Panc1 (cell line): Measurements from ENCODE around the gene CORO2B. TPM values are rescaled to one million over a fixed set of nuclear protein-coding genes. Genes with fewer than 3 reads are reported as not detected.

Experiments used
- ATAC-seq: fragments of 200-7000 bp; cut with Tn5 transposase; 2 replicates; pipeline ENCODE4 v1.9.1; 2020; ENCODE audit warnings: mild to moderate bottlenecking, moderate library complexity
- BruUV-seq: library from RNA; stranded (reverse); fragments of 400-500 nt; replicated peaks from 2 replicates; lab custom pipeline; 2021; lab: Mats Ljungman, UMichigan
- CTCF ChIA-PET: fragments of 300-600 bp; sonication (Branson Sonifier 250); formaldehyde crosslinking; loops from one replicate; lab custom pipeline; 2022; ENCODE audit warnings: antibody characterized with exemption; lab: Charles Lee
- POLR2A ChIA-PET: fragments of 300-600 bp; sonication (Branson Sonifier 250); formaldehyde crosslinking; loops from one replicate; lab custom pipeline; 2022; ENCODE audit warnings: antibody characterized with exemption; lab: Charles Lee
- DNase-seq: peaks from one replicate; pipeline ENCODE4 v3.0.0-alpha.2; 2010; ENCODE audit warnings: low read depth, low spot score
- H3K27ac ChIP-seq: 2 replicates; pipeline ENCODE4 v1.5.1; 2011; ENCODE audit warnings: mild to moderate bottlenecking, low read length, inconsistent platforms
- H3K27me3 ChIP-seq: fragments of 200-500 bp; sonication (Bioruptor generic); 2 replicates; pipeline ENCODE4 v1.6.0; 2014; ENCODE audit warnings: low read length, inconsistent platforms; ENCODE audit not compliant: control insufficient read depth, insufficient read depth
- H3K36me3 ChIP-seq: fragments of 200-500 bp; sonication (Bioruptor generic); 2 replicates; pipeline ENCODE4 v1.5.1; 2014; ENCODE audit warnings: inconsistent platforms, mild to moderate bottlenecking, low read length, moderate library complexity; ENCODE audit not compliant: control insufficient read depth, insufficient read depth
- H3K4me1 ChIP-seq: 2 replicates; pipeline ENCODE4 v1.5.1; 2011; ENCODE audit warnings: inconsistent platforms, mild to moderate bottlenecking, low read length, moderate library complexity; ENCODE audit not compliant: control insufficient read depth, insufficient read depth
- H3K4me3 ChIP-seq, 2 experiments: 2 replicates each; pipeline ENCODE4 v1.5.1; 2011 to 2012; ENCODE audit warnings: low read depth in 2 of 2, low read length in 2 of 2, mild to moderate bottlenecking in 2 of 2, inconsistent platforms in 1 of 2, moderate library complexity in 1 of 2
- H3K9me3 ChIP-seq: fragments of 200-500 bp; sonication (Bioruptor generic); 2 replicates; pipeline ENCODE4 v1.5.1; 2014; ENCODE audit warnings: low read depth, mild to moderate bottlenecking, inconsistent platforms, low read length, moderate library complexity; ENCODE audit not compliant: control insufficient read depth, insufficient read depth
- POLR2AphosphoS5 ChIP-seq: IDR thresholded peaks from 2 replicates; pipeline ENCODE4 v1.6.1; 2012; ENCODE audit warnings: mild to moderate bottlenecking, low read depth, low read length, moderate library complexity
- SIN3A ChIP-seq: IDR thresholded peaks from 2 replicates; pipeline ENCODE4 v1.6.1; 2012; ENCODE audit warnings: low read depth, mild to moderate bottlenecking, low read length, moderate library complexity, borderline replicate concordance; ENCODE audit not compliant: insufficient read depth
- TCF7L2 ChIP-seq: IDR thresholded peaks from 2 replicates; pipeline ENCODE4 v1.6.1; 2011; ENCODE audit warnings: mild to moderate bottlenecking, low read depth, low read length, inconsistent platforms
- in situ Hi-C: cut with HindIII; loops from 2 replicates; pipeline ENCODE4 v1.10.0; 2016; ENCODE audit warnings: low sequenced_read_pairs, low pct_unique_long_range_greater_than_20kb
- intact Hi-C: fragments of 100-400 bp; cut with micrococcal nuclease; formaldehyde crosslinking; loops from one replicate; pipeline ENCODE4 v1.10.0; 2022; ENCODE audit not compliant: unreplicated experiment
- total RNA-seq: library from RNA; stranded (reverse); gene quantifications from one replicate; pipeline ENCODE4 v1.2.1, GENCODE V29; 2021; ENCODE audit not compliant: unreplicated experiment
- TF ChIP-seq, protein P1 (sequence below), 2 experiments: IDR thresholded peaks; 2 replicates each; pipeline ENCODE4 v1.6.1; 2011 to 2012; ENCODE audit warnings: low read depth in 2 of 2, control low read depth in 1 of 2, low read length in 1 of 2, mild to moderate bottlenecking in 1 of 2, moderate library complexity in 1 of 2; ENCODE audit not compliant: insufficient read depth in 1 of 2
- TF ChIP-seq, protein P2 (sequence below): fragments of 450-650 bp; IDR thresholded peaks from 2 replicates; pipeline ENCODE4 v1.5.1; 2017; ENCODE audit warnings: mild to moderate bottlenecking

Gene CORO2B
- total RNA-seq, 1 experiment from 2014 or later: 0.36 TPM

DNA sequence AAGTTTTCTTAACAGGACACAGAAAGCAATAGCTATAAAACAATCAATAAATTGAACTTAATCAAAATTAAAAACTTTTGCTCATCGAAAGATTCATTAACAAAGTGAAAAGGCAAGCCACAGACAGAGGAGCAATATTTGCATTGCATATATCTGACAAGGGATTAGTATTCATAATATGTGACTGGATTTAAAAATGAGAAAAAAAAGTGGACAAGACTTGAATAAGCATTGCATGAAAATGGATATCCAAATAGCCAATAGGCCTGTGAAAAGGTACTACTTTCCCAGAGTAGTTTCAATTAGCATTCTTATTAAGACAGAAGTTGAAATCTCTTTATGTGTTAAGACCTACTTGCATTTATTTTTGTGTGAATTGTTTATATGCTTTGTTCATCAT is 84.7 kb downstream of the CORO2B start:
- intact Hi-C loops (no loop called here), in situ Hi-C loops (no loop called here)
- Histone ChIP-seq H3K36me3 (no peaks in the 10 kb centered on the region), H3K27ac (no peak overlapping the region), H3K4me1 (no peaks in the 10 kb centered on the region), H3K4me3 (no peak overlapping the region), H3K27me3 (no peaks in the 10 kb centered on the region), H3K9me3 (no peaks in the 10 kb centered on the region)
- TF ChIP-seq SIN3A (no peak), POLR2AphosphoS5 (no peak), TCF7L2 (no peak)
- TF ChIP-seq, protein P1, sequence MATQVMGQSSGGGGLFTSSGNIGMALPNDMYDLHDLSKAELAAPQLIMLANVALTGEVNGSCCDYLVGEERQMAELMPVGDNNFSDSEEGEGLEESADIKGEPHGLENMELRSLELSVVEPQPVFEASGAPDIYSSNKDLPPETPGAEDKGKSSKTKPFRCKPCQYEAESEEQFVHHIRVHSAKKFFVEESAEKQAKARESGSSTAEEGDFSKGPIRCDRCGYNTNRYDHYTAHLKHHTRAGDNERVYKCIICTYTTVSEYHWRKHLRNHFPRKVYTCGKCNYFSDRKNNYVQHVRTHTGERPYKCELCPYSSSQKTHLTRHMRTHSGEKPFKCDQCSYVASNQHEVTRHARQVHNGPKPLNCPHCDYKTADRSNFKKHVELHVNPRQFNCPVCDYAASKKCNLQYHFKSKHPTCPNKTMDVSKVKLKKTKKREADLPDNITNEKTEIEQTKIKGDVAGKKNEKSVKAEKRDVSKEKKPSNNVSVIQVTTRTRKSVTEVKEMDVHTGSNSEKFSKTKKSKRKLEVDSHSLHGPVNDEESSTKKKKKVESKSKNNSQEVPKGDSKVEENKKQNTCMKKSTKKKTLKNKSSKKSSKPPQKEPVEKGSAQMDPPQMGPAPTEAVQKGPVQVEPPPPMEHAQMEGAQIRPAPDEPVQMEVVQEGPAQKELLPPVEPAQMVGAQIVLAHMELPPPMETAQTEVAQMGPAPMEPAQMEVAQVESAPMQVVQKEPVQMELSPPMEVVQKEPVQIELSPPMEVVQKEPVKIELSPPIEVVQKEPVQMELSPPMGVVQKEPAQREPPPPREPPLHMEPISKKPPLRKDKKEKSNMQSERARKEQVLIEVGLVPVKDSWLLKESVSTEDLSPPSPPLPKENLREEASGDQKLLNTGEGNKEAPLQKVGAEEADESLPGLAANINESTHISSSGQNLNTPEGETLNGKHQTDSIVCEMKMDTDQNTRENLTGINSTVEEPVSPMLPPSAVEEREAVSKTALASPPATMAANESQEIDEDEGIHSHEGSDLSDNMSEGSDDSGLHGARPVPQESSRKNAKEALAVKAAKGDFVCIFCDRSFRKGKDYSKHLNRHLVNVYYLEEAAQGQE (IDR thresholded peaks at IDR 0.05; ENCODE audit: insufficient read depth in 1 of 2, low read depth in 2 of 2, low read length in 1 of 2): no peak
- TF ChIP-seq, protein P2, sequence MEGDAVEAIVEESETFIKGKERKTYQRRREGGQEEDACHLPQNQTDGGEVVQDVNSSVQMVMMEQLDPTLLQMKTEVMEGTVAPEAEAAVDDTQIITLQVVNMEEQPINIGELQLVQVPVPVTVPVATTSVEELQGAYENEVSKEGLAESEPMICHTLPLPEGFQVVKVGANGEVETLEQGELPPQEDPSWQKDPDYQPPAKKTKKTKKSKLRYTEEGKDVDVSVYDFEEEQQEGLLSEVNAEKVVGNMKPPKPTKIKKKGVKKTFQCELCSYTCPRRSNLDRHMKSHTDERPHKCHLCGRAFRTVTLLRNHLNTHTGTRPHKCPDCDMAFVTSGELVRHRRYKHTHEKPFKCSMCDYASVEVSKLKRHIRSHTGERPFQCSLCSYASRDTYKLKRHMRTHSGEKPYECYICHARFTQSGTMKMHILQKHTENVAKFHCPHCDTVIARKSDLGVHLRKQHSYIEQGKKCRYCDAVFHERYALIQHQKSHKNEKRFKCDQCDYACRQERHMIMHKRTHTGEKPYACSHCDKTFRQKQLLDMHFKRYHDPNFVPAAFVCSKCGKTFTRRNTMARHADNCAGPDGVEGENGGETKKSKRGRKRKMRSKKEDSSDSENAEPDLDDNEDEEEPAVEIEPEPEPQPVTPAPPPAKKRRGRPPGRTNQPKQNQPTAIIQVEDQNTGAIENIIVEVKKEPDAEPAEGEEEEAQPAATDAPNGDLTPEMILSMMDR: no peak
- DNase-seq (no peak), ATAC-seq (no peak)
- no TSS peak for BruUV-seq
- CTCF ChIA-PET: no interaction called here
- POLR2A ChIA-PET: no interaction called here

DNA sequence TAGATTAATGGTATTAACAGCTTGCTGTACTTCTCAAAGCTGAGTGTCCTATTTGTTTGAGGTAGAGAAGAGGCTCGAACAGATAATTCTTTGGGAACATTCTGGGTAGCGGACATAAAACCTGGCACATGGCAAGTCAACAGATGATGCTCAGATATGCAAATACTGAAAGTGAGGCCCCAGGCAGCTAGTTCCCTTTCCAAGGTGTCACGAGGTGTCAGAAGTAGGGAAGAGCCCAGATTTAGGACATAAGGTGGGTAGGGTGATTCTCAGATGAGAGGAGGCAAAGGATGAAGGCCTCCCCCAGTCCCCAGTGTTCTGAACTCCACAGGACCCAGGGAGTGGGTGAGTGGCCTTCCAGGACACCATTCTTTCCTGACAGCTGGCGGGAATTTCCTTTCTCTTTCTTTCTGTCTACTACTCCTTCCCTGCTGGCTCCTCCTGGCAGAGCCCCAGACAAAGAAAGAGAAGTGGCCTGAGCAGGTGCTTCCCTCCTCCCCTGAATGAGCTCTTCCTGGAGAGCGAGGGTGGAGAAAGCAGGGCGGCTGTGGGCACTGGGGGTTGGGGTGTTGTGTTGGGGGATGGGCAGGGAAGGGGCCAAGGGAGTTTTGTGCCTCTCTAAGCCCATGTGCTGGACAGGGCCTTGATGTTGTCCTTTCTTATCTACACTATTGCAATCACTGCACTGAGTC is 87.5 kb downstream of the CORO2B start:
- ChIA-PET POLR2A (no interaction called here), CTCF (no interaction called here)
- TF ChIP-seq SIN3A: no peak
- TF ChIP-seq, protein P2: no peak
- DNase-seq (no peak), ATAC-seq (no peak)
- no peaks in the 10 kb centered on the region for H3K9me3 ChIP-seq
- intact Hi-C loops (no loop called here), in situ Hi-C loops (no loop called here)
- H3K4me3 ChIP-seq: no peak overlapping the region
- no peaks in the 10 kb centered on the region for H3K36me3 ChIP-seq
- H3K4me1 ChIP-seq: no peaks in the 10 kb centered on the region
- BruUV-seq: no TSS peak
- H3K27ac ChIP-seq: no peak overlapping the region
- no peaks in the 10 kb centered on the region for H3K27me3 ChIP-seq
